K562 (cell line): ENCODE measurements around the gene SEC23IP. TPM values are rescaled to one million over a fixed set of nuclear protein-coding genes. Genes with fewer than 3 reads are reported as not detected.

Experiments used
- ATAC-seq: fragments of 200-7000 bp; cut with Tn5 transposase; 3 replicates; pipeline ENCODE4 v1.9.1; 2020; ENCODE audit warnings: moderate library complexity
- BruUV-seq: library from RNA; stranded (reverse); fragments of 400-500 nt; replicated peaks from 2 replicates; lab custom pipeline; 2021; lab: Mats Ljungman, UMichigan
- CTCF ChIA-PET: fragments of 300-600 bp; formaldehyde crosslinking; extraction: SDS; loops from one replicate; lab custom pipeline; 2021; ENCODE audit warnings: low intra/inter-chr PET ratio; lab: Yijun Ruan, JAX
- POLR2A ChIA-PET: fragments of 300-600, 350-650 bp; sonication (Branson Sonifier 250); formaldehyde crosslinking; extraction: SDS; loops from one replicate; lab custom pipeline; 2021; ENCODE audit warnings: antibody characterized with exemption, inconsistent platforms; lab: Yijun Ruan, JAX
- DNase-seq, 4 experiments: peaks; one replicate each; pipeline versions ENCODE4 v3.0.0 to v3.0.0-alpha.2; 2011 to 2018; ENCODE audit warnings: low spot score in 3 of 4, mixed read lengths in 3 of 4; ENCODE audit errors: extremely low read depth in 1 of 4
- FAIRE-seq: peaks from 2 replicates; lab custom pipeline; 2011; peaks lifted over from hg19 to GRCh38; lab: Jason Lieb, UNC
- H2AFZ ChIP-seq: 2 replicates; pipeline ENCODE4 v1.6.0; 2011; ENCODE audit warnings: low read depth, low read length, control low read depth, inconsistent platforms
- H3K27ac ChIP-seq: fragments of 200-600 bp; 3 replicates; pipeline ENCODE4 v1.8.0; 2011; ENCODE audit warnings: low read depth, mild to moderate bottlenecking, control low read depth, inconsistent platforms, low read length, moderate library complexity, mixed read lengths; ENCODE audit errors: extremely low read depth
- H3K27me3 ChIP-seq, 2 experiments: fragments of 300-600 bp in 1 of 2; 2 replicates in 1 of 2; 3 replicates in 1 of 2; pipeline versions ENCODE4 v1.6.0 to v1.8.0; 2011; ENCODE audit warnings: inconsistent platforms in 2 of 2, low read length in 2 of 2, mild to moderate bottlenecking in 1 of 2, mixed read lengths in 1 of 2, moderate library complexity in 1 of 2; ENCODE audit not compliant: control insufficient read depth in 2 of 2, insufficient read depth in 2 of 2
- H3K36me3 ChIP-seq: fragments of 300-600 bp; 3 replicates; pipeline ENCODE4 v1.8.0; 2011; ENCODE audit warnings: mild to moderate bottlenecking, low read length, inconsistent platforms; ENCODE audit not compliant: control insufficient read depth, insufficient read depth
- H3K4me1 ChIP-seq, 2 experiments: fragments of 200-600 bp in 1 of 2; replicated peaks in 1 of 2; 2 replicates in 1 of 2; 3 replicates in 1 of 2; pipeline versions ENCODE4 v1.5.1 to v1.8.0; 2011; ENCODE audit warnings: inconsistent platforms in 2 of 2, low read length in 2 of 2, mild to moderate bottlenecking in 1 of 2, mixed read lengths in 1 of 2, moderate library complexity in 1 of 2; ENCODE audit not compliant: control insufficient read depth in 2 of 2, insufficient read depth in 2 of 2
- H3K4me2 ChIP-seq: 2 replicates; pipeline ENCODE4 v1.6.1; 2011; ENCODE audit warnings: low read length, control low read depth, inconsistent platforms, mixed read lengths; ENCODE audit not compliant: insufficient read depth
- H3K4me3 ChIP-seq: fragments of 200-600 bp; sonication (generic), shearing (Covaris generic); 2 replicates; pipeline ENCODE4 v1.5.1; 2016; ENCODE audit warnings: control low read depth, inconsistent platforms
- H3K79me2 ChIP-seq: fragments of 200-600 bp; 3 replicates; pipeline ENCODE4 v1.8.0; 2011; ENCODE audit warnings: low read length, inconsistent platforms; ENCODE audit not compliant: control insufficient read depth, insufficient read depth
- H3K9ac ChIP-seq, 2 experiments: 2 replicates each; pipeline versions ENCODE4 v1.6.0 to v1.6.1; 2011; ENCODE audit warnings: low read depth in 2 of 2, low read length in 2 of 2, control low read depth in 1 of 2, inconsistent platforms in 1 of 2, mild to moderate bottlenecking in 1 of 2, mixed read lengths in 1 of 2; ENCODE audit not compliant: insufficient read depth in 1 of 2
- H3K9me1 ChIP-seq: one replicate; pipeline ENCODE4 v1.6.0; 2011; ENCODE audit warnings: inconsistent platforms, mild to moderate bottlenecking, low read length, moderate library complexity; ENCODE audit not compliant: control insufficient read depth, insufficient read depth
- H3K9me3 ChIP-seq: replicated peaks from 2 replicates; pipeline ENCODE4 v1.5.1; 2011; ENCODE audit warnings: low read depth, low read length, inconsistent platforms; ENCODE audit not compliant: control insufficient read depth, insufficient read depth
- H4K20me1 ChIP-seq: replicated peaks from 2 replicates; pipeline ENCODE4 v1.6.1; 2011; ENCODE audit warnings: low read length, inconsistent platforms, mixed read lengths; ENCODE audit not compliant: control insufficient read depth, insufficient read depth
- CEBPB ChIP-seq: fragments of 450-650 bp; IDR thresholded peaks from 2 replicates; pipeline ENCODE4 v1.6.1; 2016; ENCODE audit warnings: missing genetic modification characterization, missing compliant biosample characterization
- CTCF ChIP-seq, 3 experiments: IDR thresholded peaks in 2 of 3; conservative IDR thresholded peaks in 1 of 3; 2 replicates each; pipeline ENCODE4 v1.5.1; 2011 to 2012; ENCODE audit warnings: low read length in 3 of 3, mild to moderate bottlenecking in 3 of 3, control low read depth in 2 of 3, improper control_type of control experiment in 1 of 3, inconsistent platforms in 1 of 3, low read depth in 1 of 3, mixed read lengths in 1 of 3, moderate library complexity in 1 of 3; ENCODE audit not compliant: insufficient read depth in 2 of 3
- DNMT1 ChIP-seq: fragments of 450-650 bp; IDR thresholded peaks from 2 replicates; pipeline ENCODE4 v1.6.1; 2016; ENCODE audit warnings: antibody characterized with exemption, mild to moderate bottlenecking
- E2F1 ChIP-seq: sonication (generic); formaldehyde crosslinking; IDR thresholded peaks from 2 replicates; pipeline ENCODE4 v1.8.1; 2023; ENCODE audit warnings: mild to moderate bottlenecking, missing genetic modification reagents, moderate library complexity
- HMGN3 ChIP-seq: IDR thresholded peaks from 2 replicates; pipeline ENCODE4 v1.6.1; 2011; ENCODE audit warnings: borderline replicate concordance, low read depth, mild to moderate bottlenecking, mixed read lengths, low read length; ENCODE audit not compliant: insufficient read length; ENCODE audit errors: extremely low read depth
- HSF4 ChIP-seq: fragments of 250-450 bp; sonication (Bioruptor Pico); IDR thresholded peaks from 2 replicates; pipeline ENCODE4 v2.1.2; 2022; ENCODE audit warnings: mild to moderate bottlenecking, moderate library complexity, borderline replicate concordance
- MAFG ChIP-seq: fragments of 450-650 bp; conservative IDR thresholded peaks from 2 replicates; pipeline ENCODE4 v1.6.1; 2016; ENCODE audit warnings: missing genetic modification characterization, missing compliant biosample characterization
- MYNN ChIP-seq, 2 experiments: sonication (generic); formaldehyde crosslinking in 1 of 2; IDR thresholded peaks; 2 replicates each; pipeline versions ENCODE4 v1.5.0 to v1.6.1; 2016 to 2020; ENCODE audit warnings: antibody characterized with exemption in 1 of 2, missing genetic modification reagents in 1 of 2
- PCBP2 ChIP-seq: fragments of 200-400 bp; formaldehyde crosslinking; IDR thresholded peaks from 2 replicates; pipeline ENCODE4 v1.6.1; 2018; ENCODE audit warnings: low read length, low read depth, mild to moderate bottlenecking, moderate library complexity; ENCODE audit not compliant: poor library complexity, severe bottlenecking
- SMARCA4 ChIP-seq: fragments of 450-650 bp; IDR thresholded peaks from 2 replicates; pipeline ENCODE4 v1.6.1; 2016
- ZNF24 ChIP-seq: fragments of 450-650 bp; IDR thresholded peaks from 2 replicates; pipeline ENCODE4 v1.6.1; 2016
- ZNF609 ChIP-seq: sonication (generic); formaldehyde crosslinking; IDR thresholded peaks from 2 replicates; pipeline ENCODE4 v1.8.1; 2023; ENCODE audit warnings: missing genetic modification reagents, mild to moderate bottlenecking, borderline replicate concordance
- ZNF75A ChIP-seq: fragments of 450-650 bp; formaldehyde crosslinking; IDR thresholded peaks from 2 replicates; pipeline ENCODE4 v1.4.0; 2020; ENCODE audit warnings: mild to moderate bottlenecking
- WGBS: fragments of 100-300 bp; shearing (Covaris generic); methylation state at CpG from one replicate; pipeline ENCODE4 v1.1.6; 2016; ENCODE audit warnings: low coverage, mixed read lengths; ENCODE audit not compliant: insufficient coverage; ENCODE audit errors: missing lambda C conversion rate; 5-methylcytosine and 5-hydroxymethylcytosine counted together
- in situ Hi-C: fragments of 300-500 bp; cut with MboI; formaldehyde crosslinking; loops from 4 replicates; pipeline ENCODE4 v1.15.0; 2018; ENCODE audit warnings: inconsistent platforms, mixed read lengths
- intact Hi-C: fragments of 100-400 bp; cut with micrococcal nuclease; formaldehyde crosslinking; loops from 2 replicates; pipeline ENCODE4 v1.14.2; 2022
- polyA plus RNA-seq, 8 experiments: library from polyadenylated mRNA; depleted of rRNA in 4 of 8; stranded (reverse) in 5 of 8; unstranded in 3 of 8; fragments of >200 nt; fragmentation: Nextera tagmentation in 2 of 8; fragmentation: Illumina TruSeq in 1 of 8; extraction: Ambion mirVana in 2 of 8; extraction: Trizol in 1 of 8; gene quantifications; 2 replicates each; pipeline versions ENCODE4 v1.2.1 to v1.2.3, GENCODE V29; 2011 to 2014; ENCODE audit warnings: inconsistent platforms in 1 of 8, missing spikeins in 1 of 8
- total RNA-seq, 7 experiments: library from RNA; depleted of rRNA in 6 of 7; stranded (reverse); fragments of >200 nt in 6 of 7; fragmentation: Illumina TruSeq in 2 of 7; extraction: Trizol in 2 of 7; gene quantifications; 2 replicates each; pipeline versions ENCODE4 v1.2.1 to v1.2.3, GENCODE V29; 2011 to 2021; ENCODE audit warnings: low replicate concordance in 1 of 7

Gene SEC23IP
- total and polyA plus RNA-seq, 9 of the 15 experiments (the other 6 are each of a cell fraction or from before 2014, with no cell fraction given) = 15.8 to 38.4 (median 22.5) TPM

- BruUV-seq = no TSS peak
- H3K4me2 ChIP-seq = no peak overlapping the region
- H3K79me2 ChIP-seq = no peaks in the 10 kb centered on the region
- ATAC-seq (no peak), DNase-seq (no peak), FAIRE-seq (no peak)
- H3K4me1 ChIP-seq = no peaks in the 10 kb centered on the region
- no peak overlapping the region for H3K27ac ChIP-seq
- H3K9ac ChIP-seq = no peak overlapping the region
- no peaks in the 10 kb centered on the region for H3K9me3 ChIP-seq
- no peaks in the 10 kb centered on the region for H4K20me1 ChIP-seq
- peaks cover 84% of the 10 kb centered on the region for H3K36me3 ChIP-seq
- in situ Hi-C loops = no loop called here
- no peak overlapping the region for H2AFZ ChIP-seq
- no peak overlapping the region for H3K4me3 ChIP-seq
- intact Hi-C loops = no loop called here
- 71% methylated on average over 5 of the region's 6 CpGs for WGBS
- H3K9me1 ChIP-seq = no peaks in the 10 kb centered on the region
- ChIA-PET POLR2A (interaction anchor here (1.0 kb wide), 1 partner anchor 10 kb away, joined by 3 read pairs; no protein-coding TSS in a partner anchor), CTCF (no interaction called here)
- no peaks in the 10 kb centered on the region for H3K27me3 ChIP-seq
- no peak for TF ChIP-seq PCBP2
- TF ChIP-seq HMGN3 = no peak
- TF ChIP-seq HSF4 (CRISPR knock-in tag) = no peak
- TF ChIP-seq SMARCA4 = no peak
- no peak for TF ChIP-seq ZNF609 (CRISPR knock-in tag)
- TF ChIP-seq DNMT1 = no peak
- TF ChIP-seq MYNN (IDR thresholded peaks at IDR 0.05) = no peak
- TF ChIP-seq MYNN (CRISPR knock-in tag; IDR thresholded peaks at IDR 0.05) = no peak
- no peak for TF ChIP-seq E2F1 (CRISPR knock-in tag)
- no peak for TF ChIP-seq ZNF24
- no peak for TF ChIP-seq CEBPB (tag)
- no peak for TF ChIP-seq MAFG (tag)
- no peak for TF ChIP-seq CTCF (IDR thresholded peaks at IDR 0.05 in 2 of 3, conservative IDR thresholded peaks at IDR 0.05 in 1 of 3; ENCODE audit: insufficient read depth in 2 of 3, low read depth in 1 of 3, low read length in 3 of 3)
- TF ChIP-seq ZNF75A (CRISPR knock-in tag) = no peak
These were observed 43.3 kb upstream of the SEC23IP start for GRCh38 chr10:119849031-119849789.
